ENCODE results near the gene MDFIC. TPM values are rescaled to one million over a fixed set of nuclear protein-coding genes. Genes with fewer than 3 reads are reported as not detected.
A peak's percentile ranks its signal among the peaks of the same experiment; 100 is the strongest.

Gene MDFIC
- total RNA-seq, 3 donors from 2014 or later (not counting 1 experiment from before 2014, with no cell fraction given): 19.1 to 24.0 (median 21.8) TPM

DNA sequence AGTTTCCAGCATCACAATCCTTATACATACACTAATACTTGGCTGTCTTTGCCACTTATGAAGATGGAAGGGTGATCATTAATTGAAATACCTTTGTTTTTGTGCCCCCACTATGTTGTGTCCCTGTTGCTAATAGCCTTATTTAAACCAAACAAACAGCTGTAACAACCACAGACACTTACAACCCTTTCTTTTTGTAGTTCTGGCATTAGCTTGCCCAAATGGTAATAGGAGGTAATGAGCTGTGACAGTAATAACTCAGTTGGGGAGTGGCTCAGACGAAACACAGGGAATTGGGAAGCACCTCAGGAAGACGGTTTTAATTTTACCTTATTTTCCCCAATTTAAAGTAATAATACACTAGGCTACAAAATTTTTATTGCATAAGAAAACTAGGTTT is 83.4 kb downstream of the MDFIC start:
- Mint-ChIP-seq H3K36me3 (no peaks in the 10 kb centered on the region), H3K9me3 (no peaks in the 10 kb centered on the region), H3K27ac (no peak overlapping the region), H3K4me1 (peaks cover 35 to 43% of the 10 kb centered on the region in 2 donors), H3K27me3 (ENCODE audit: low read depth in 2 of 2) (no peaks in the 10 kb centered on the region), H3K4me3 (no peak overlapping the region)
- DNase-seq (no peak), ATAC-seq (no peak)
- H3K27ac ChIP-seq (ENCODE audit: low read length): no peak overlapping the region
- H3K36me3 ChIP-seq (ENCODE audit: control insufficient read depth, insufficient read depth, low read length): peaks cover 6% of the 10 kb centered on the region
- TF ChIP-seq, protein P1, sequence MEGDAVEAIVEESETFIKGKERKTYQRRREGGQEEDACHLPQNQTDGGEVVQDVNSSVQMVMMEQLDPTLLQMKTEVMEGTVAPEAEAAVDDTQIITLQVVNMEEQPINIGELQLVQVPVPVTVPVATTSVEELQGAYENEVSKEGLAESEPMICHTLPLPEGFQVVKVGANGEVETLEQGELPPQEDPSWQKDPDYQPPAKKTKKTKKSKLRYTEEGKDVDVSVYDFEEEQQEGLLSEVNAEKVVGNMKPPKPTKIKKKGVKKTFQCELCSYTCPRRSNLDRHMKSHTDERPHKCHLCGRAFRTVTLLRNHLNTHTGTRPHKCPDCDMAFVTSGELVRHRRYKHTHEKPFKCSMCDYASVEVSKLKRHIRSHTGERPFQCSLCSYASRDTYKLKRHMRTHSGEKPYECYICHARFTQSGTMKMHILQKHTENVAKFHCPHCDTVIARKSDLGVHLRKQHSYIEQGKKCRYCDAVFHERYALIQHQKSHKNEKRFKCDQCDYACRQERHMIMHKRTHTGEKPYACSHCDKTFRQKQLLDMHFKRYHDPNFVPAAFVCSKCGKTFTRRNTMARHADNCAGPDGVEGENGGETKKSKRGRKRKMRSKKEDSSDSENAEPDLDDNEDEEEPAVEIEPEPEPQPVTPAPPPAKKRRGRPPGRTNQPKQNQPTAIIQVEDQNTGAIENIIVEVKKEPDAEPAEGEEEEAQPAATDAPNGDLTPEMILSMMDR (IDR thresholded peaks at IDR 0.05): no peak
- no peaks in the 10 kb centered on the region for H3K27me3 ChIP-seq (ENCODE audit: control insufficient read depth, insufficient read depth, low read length)
- intact Hi-C loops (cut with micrococcal nuclease): no loop called here
- no CpG with 5 or more reads among the region's 2 CpGs for WGBS (ENCODE audit: insufficient coverage)
- H3K4me1 ChIP-seq (ENCODE audit: control insufficient read depth, insufficient read depth, low read length): peaks cover 20% of the 10 kb centered on the region
- H3K4me3 ChIP-seq (ENCODE audit: low read length): no peak overlapping the region
- H3K9me3 ChIP-seq (ENCODE audit: control insufficient read depth, insufficient read depth, low read length): no peaks in the 10 kb centered on the region

DNA sequence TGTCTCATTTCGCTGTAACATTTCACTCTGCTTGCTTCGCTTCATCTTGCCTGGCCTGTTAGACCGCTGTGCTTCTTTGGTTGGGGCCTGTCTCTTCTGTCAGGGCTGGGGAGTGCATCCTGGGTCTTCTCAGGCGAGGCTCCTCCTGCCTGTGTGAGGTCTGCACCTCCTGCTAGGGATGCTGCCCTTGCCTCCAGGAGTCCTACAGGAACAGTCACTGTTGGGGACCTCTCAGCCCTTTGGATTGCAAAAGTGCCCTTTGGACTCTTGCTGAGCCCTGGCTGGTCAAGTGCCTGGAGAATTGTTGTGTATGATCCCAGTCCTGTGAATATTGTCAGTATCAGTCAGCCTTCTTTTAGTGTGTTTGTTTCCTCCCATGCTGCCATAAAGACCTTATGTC is 84.1 kb downstream of the MDFIC start:
- ATAC-seq (no peak), DNase-seq (no peak)
- Histone ChIP-seq H3K9me3 (ENCODE audit: control insufficient read depth, insufficient read depth, low read length) (no peaks in the 10 kb centered on the region), H3K4me1 (ENCODE audit: control insufficient read depth, insufficient read depth, low read length) (peaks cover 22% of the 10 kb centered on the region), H3K27ac (ENCODE audit: low read length) (no peak overlapping the region), H3K27me3 (ENCODE audit: control insufficient read depth, insufficient read depth, low read length) (no peaks in the 10 kb centered on the region), H3K36me3 (ENCODE audit: control insufficient read depth, insufficient read depth, low read length) (peaks cover 3% of the 10 kb centered on the region), H3K4me3 (ENCODE audit: low read length) (no peak overlapping the region)
- Mint-ChIP-seq H3K9me3 (no peaks in the 10 kb centered on the region), H3K36me3 (no peaks in the 10 kb centered on the region), H3K4me1 (peaks cover 42 to 43% of the 10 kb centered on the region in 2 donors), H3K27ac (no peak overlapping the region), H3K4me3 (no peak overlapping the region), H3K27me3 (ENCODE audit: low read depth in 2 of 2) (no peaks in the 10 kb centered on the region)
- TF ChIP-seq, protein P1 (IDR thresholded peaks at IDR 0.05): no peak
- 98% methylated on average over 4 of the region's 4 CpGs for WGBS (ENCODE audit: insufficient coverage)
- intact Hi-C loops (cut with micrococcal nuclease): no loop called here

DNA sequence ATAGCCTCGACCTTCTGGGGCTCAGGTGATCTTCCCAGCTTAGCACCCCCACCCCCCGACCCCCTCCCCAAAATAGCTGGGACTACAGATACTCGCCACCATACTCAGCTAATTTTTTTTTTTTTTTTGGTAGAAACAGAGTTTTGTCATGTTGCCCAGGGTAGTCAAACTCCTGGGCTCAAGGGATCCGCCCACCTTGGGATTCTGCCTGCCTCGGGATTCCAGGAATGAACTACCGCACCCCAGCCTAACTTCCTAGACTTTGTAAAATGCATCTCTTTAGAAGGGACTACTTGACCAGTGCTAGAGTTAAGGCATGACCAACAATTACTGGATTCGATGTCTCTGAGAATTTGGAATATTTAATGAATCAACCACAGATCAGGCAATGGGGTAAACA is 85.9 kb downstream of the MDFIC start:
- no peaks in the 10 kb centered on the region for H3K36me3 Mint-ChIP-seq
- no peak overlapping the region for H3K27ac ChIP-seq (ENCODE audit: low read length)
- no peaks in the 10 kb centered on the region for H3K9me3 Mint-ChIP-seq
- H3K36me3 ChIP-seq (ENCODE audit: control insufficient read depth, insufficient read depth, low read length): peaks cover 3% of the 10 kb centered on the region
- no peak for ATAC-seq
- no peaks in the 10 kb centered on the region for H3K9me3 ChIP-seq (ENCODE audit: control insufficient read depth, insufficient read depth, low read length)
- DNase-seq: no peak
- peak overlapping the region; percentile 37 for H3K4me3 Mint-ChIP-seq
- TF ChIP-seq, protein P1 (IDR thresholded peaks at IDR 0.05): no peak
- H3K27me3 Mint-ChIP-seq (ENCODE audit: low read depth in 2 of 2): no peaks in the 10 kb centered on the region
- H3K27ac Mint-ChIP-seq: peak overlapping the region; percentile 87
- whole genome bisulfite sequencing (ENCODE audit: insufficient coverage): 91% methylated on average over 5 of the region's 7 CpGs
- no peak overlapping the region for H3K4me3 ChIP-seq (ENCODE audit: low read length)
- intact Hi-C loops (cut with micrococcal nuclease): no loop called here
- H3K4me1 Mint-ChIP-seq: peaks cover 52 to 54% of the 10 kb centered on the region in 2 donors
- no peaks in the 10 kb centered on the region for H3K27me3 ChIP-seq (ENCODE audit: control insufficient read depth, insufficient read depth, low read length)
- H3K4me1 ChIP-seq (ENCODE audit: control insufficient read depth, insufficient read depth, low read length): peaks cover 23% of the 10 kb centered on the region

DNA sequence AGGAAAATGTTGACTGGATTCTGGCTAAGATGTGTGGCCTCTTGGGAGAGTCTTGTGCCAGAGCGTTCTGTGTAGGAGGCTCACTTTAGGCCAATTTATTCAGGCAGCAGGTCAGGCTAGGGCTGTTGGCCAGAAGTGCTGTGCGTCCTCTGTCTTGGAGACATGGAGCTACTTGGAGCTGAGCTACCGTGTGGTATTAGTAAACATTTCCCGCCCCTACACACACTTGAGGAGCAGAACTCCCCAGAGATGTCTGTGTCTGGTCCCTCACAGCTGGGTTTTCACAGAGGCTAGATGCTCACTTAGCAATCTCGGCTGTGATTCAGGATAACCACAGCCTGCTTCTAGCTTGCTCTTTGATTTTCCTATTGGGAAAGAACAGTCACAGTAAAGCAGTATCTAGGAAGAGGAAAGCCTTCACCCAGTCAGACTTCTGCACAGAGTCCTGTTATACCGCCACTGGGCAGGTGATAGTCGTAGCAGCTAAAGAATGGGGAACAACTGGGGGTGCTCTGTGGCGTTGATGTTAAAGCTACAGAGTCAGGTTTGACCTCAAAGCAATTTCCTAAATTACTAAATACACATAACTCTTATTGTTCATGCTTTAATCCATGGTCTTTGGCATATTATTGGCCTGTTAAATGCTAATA is 86.7 kb downstream of the MDFIC start:
- intact Hi-C loops (cut with micrococcal nuclease): no loop called here
- peaks cover 52 to 58% of the 10 kb centered on the region in 2 donors for H3K4me1 Mint-ChIP-seq
- peak overlapping the region; percentile 16 for H3K27ac ChIP-seq (ENCODE audit: low read length)
- no peaks in the 10 kb centered on the region for H3K36me3 ChIP-seq (ENCODE audit: control insufficient read depth, insufficient read depth, low read length)
- H3K36me3 Mint-ChIP-seq: no peaks in the 10 kb centered on the region
- H3K27me3 ChIP-seq (ENCODE audit: control insufficient read depth, insufficient read depth, low read length): no peaks in the 10 kb centered on the region
- H3K4me3 ChIP-seq (ENCODE audit: low read length): no peak overlapping the region
- peaks cover 23% of the 10 kb centered on the region for H3K4me1 ChIP-seq (ENCODE audit: control insufficient read depth, insufficient read depth, low read length)
- peak overlapping the region; percentile 87 for H3K27ac Mint-ChIP-seq
- peak overlapping the region; percentile 77 for H3K4me3 Mint-ChIP-seq
- H3K9me3 Mint-ChIP-seq: no peaks in the 10 kb centered on the region
- no peaks in the 10 kb centered on the region for H3K9me3 ChIP-seq (ENCODE audit: control insufficient read depth, insufficient read depth, low read length)
- no peaks in the 10 kb centered on the region for H3K27me3 Mint-ChIP-seq (ENCODE audit: low read depth in 2 of 2)
- DNase-seq (peak in 1 of 2 donors; percentile 25), ATAC-seq (peak in 2 of 3 donors; percentile 55 to 65)
- TF ChIP-seq, protein P1 (IDR thresholded peaks at IDR 0.05): no peak
- WGBS (ENCODE audit: insufficient coverage): 45% methylated on average over 7 of the region's 8 CpGs

Data from natural killer cell (primary cell).